A549 (cell line): ENCODE results near the gene PLXND1. TPM values are rescaled to one million over a fixed set of nuclear protein-coding genes. Genes with fewer than 3 reads are reported as not detected.

Experiments used
- ATAC-seq, 2 experiments: fragments of 200-7000 bp in 1 of 2; fragments of >200 bp in 1 of 2; cut with Nextera tagmentation in 1 of 2; cut with Tn5 transposase in 1 of 2; 3 replicates each; pipeline versions ENCODE4 v1.8.0 to v1.9.1; 2018 to 2020; ENCODE audit warnings: mild to moderate bottlenecking in 1 of 2, moderate library complexity in 1 of 2
- CTCF ChIA-PET: fragments of 300-600 bp; sonication (Branson Sonifier 250); formaldehyde crosslinking; extraction: SDS; loops from one replicate; lab custom pipeline; 2021; ENCODE audit warnings: antibody characterized with exemption, inconsistent platforms; lab: Yijun Ruan, JAX
- POLR2A ChIA-PET: fragments of 350-600 bp; formaldehyde crosslinking; extraction: SDS; loops from one replicate; lab custom pipeline; 2021; ENCODE audit warnings: antibody characterized with exemption, inconsistent platforms; lab: Yijun Ruan, JAX
- DNase-seq, 2 experiments: peaks; one replicate each; pipeline versions ENCODE4 v3.0.0 to v3.0.0-alpha.2; 2011 to 2016; ENCODE audit warnings: low read depth in 1 of 2, low spot score in 1 of 2
- FAIRE-seq: peaks from 2 replicates; lab custom pipeline; 2011; peaks lifted over from hg19 to GRCh38; lab: Jason Lieb, UNC
- H3K27ac ChIP-seq, 2 experiments: fragments of >200 bp; sonication (Bioruptor Twin); formaldehyde crosslinking; 3 replicates each; pipeline ENCODE4 v1.5.1; 2016 to 2017
- H3K4me1 ChIP-seq: fragments of >200 bp; sonication (Bioruptor Twin); formaldehyde crosslinking; 3 replicates; pipeline ENCODE4 v1.6.1; 2016
- H3K4me2 ChIP-seq: fragments of >200 bp; sonication (Bioruptor Twin); formaldehyde crosslinking; 3 replicates; pipeline ENCODE4 v1.6.1; 2016
- H3K4me3 ChIP-seq: fragments of >200 bp; sonication (Bioruptor Twin); formaldehyde crosslinking; 3 replicates; pipeline ENCODE4 v1.5.1; 2016
- H3K9me3 ChIP-seq: fragments of >200 bp; sonication (Bioruptor Twin); formaldehyde crosslinking; 3 replicates; pipeline ENCODE4 v1.6.1; 2016
- BCL3 ChIP-seq: fragments of >200 bp; sonication (Bioruptor Twin); formaldehyde crosslinking; IDR thresholded peaks from 3 replicates; pipeline ENCODE4 v1.6.1; 2016
- CBX2 ChIP-seq: fragments of 200-600 bp; sonication (generic); IDR thresholded peaks from 2 replicates; pipeline ENCODE4 v1.6.1; 2016; ENCODE audit warnings: low read depth, mild to moderate bottlenecking, borderline replicate concordance
- CBX8 ChIP-seq: fragments of 200-600 bp; sonication (generic); IDR thresholded peaks from 2 replicates; pipeline ENCODE4 v1.6.1; 2016
- CHD2 ChIP-seq: fragments of 150-350 bp; IDR thresholded peaks from 2 replicates; pipeline ENCODE4 v1.6.1; 2014; ENCODE audit warnings: low read length; ENCODE audit not compliant: partially characterized antibody
- CHD4 ChIP-seq: fragments of 200-600 bp; sonication (generic); IDR thresholded peaks from 2 replicates; pipeline ENCODE4 v1.6.1; 2016; ENCODE audit warnings: antibody characterized with exemption, mild to moderate bottlenecking, borderline replicate concordance
- CTCF ChIP-seq: fragments of >200 bp; sonication (Bioruptor Twin); formaldehyde crosslinking; IDR thresholded peaks from 3 replicates; pipeline ENCODE4 v1.5.1; 2016
- EHF ChIP-seq: fragments of 250-450 bp; sonication (Bioruptor Pico); IDR thresholded peaks from 2 replicates; pipeline ENCODE4 v1.5.0; 2020; ENCODE audit warnings: mild to moderate bottlenecking
- EP300 ChIP-seq, 2 experiments: fragments of >200 bp; sonication (Bioruptor Twin); formaldehyde crosslinking; IDR thresholded peaks; 2 replicates in 1 of 2; 3 replicates in 1 of 2; pipeline ENCODE4 v1.6.1; 2016 to 2017
- ESRRA ChIP-seq: fragments of 150-350 bp; IDR thresholded peaks from 2 replicates; pipeline ENCODE4 v1.6.1; 2014; ENCODE audit warnings: mild to moderate bottlenecking, low read length, borderline replicate concordance
- FOSL2 ChIP-seq, 2 experiments: fragments of 450-650 bp in 1 of 2; fragments of >200 bp in 1 of 2; sonication (Bioruptor Twin) in 1 of 2; formaldehyde crosslinking; IDR thresholded peaks; 2 replicates each; pipeline versions ENCODE4 v1.5.0 to v1.6.1; 2016 to 2020; ENCODE audit warnings: mild to moderate bottlenecking in 1 of 2, moderate library complexity in 1 of 2
- FOXS1 ChIP-seq: fragments of 250-450 bp; sonication (Bioruptor Pico); IDR thresholded peaks from 2 replicates; pipeline ENCODE4 v1.5.0; 2020; ENCODE audit warnings: mild to moderate bottlenecking, moderate library complexity
- HDAC2 ChIP-seq: fragments of 200-600 bp; sonication (generic); IDR thresholded peaks from 2 replicates; pipeline ENCODE4 v1.6.1; 2016
- HES2 ChIP-seq: fragments of >200 bp; sonication (Bioruptor Twin); formaldehyde crosslinking; IDR thresholded peaks from 2 replicates; pipeline ENCODE4 v1.6.1; 2016
- HOXB13 ChIP-seq: fragments of 250-450 bp; sonication (Bioruptor Pico); IDR thresholded peaks from 2 replicates; pipeline ENCODE4 v1.5.0; 2020; ENCODE audit warnings: low read depth, mild to moderate bottlenecking, moderate library complexity
- HOXB5 ChIP-seq: fragments of 250-450 bp; sonication (Bioruptor Pico); IDR thresholded peaks from 2 replicates; pipeline ENCODE4 v1.5.0; 2020; ENCODE audit warnings: mild to moderate bottlenecking, moderate library complexity
- JUN ChIP-seq, 2 experiments: fragments of >200 bp; sonication (Bioruptor Twin); formaldehyde crosslinking; IDR thresholded peaks; 2 replicates in 1 of 2; 3 replicates in 1 of 2; pipeline ENCODE4 v1.6.1; 2016 to 2017
- JUNB ChIP-seq: fragments of >200 bp; sonication (Bioruptor Twin); formaldehyde crosslinking; IDR thresholded peaks from 2 replicates; pipeline ENCODE4 v1.6.1; 2016
- MAX ChIP-seq: IDR thresholded peaks from 2 replicates; pipeline ENCODE4 v1.6.1; 2012
- MAZ ChIP-seq: fragments of 150-350 bp; IDR thresholded peaks from 2 replicates; pipeline ENCODE4 v1.6.1; 2014; ENCODE audit warnings: antibody characterized with exemption, low read depth, low read length, borderline replicate concordance
- NPAS2 ChIP-seq: fragments of 250-450 bp; sonication (Bioruptor Pico); IDR thresholded peaks from 2 replicates; pipeline ENCODE4 v1.8.0; 2022; ENCODE audit warnings: mild to moderate bottlenecking, moderate library complexity, borderline replicate concordance
- PHF8 ChIP-seq: fragments of 200-600 bp; sonication (generic); IDR thresholded peaks from 2 replicates; pipeline ENCODE4 v1.6.1; 2016; ENCODE audit warnings: low read depth, mild to moderate bottlenecking, antibody characterized with exemption, moderate library complexity, borderline replicate concordance
- POLR2A ChIP-seq: IDR thresholded peaks from 2 replicates; pipeline ENCODE4 v1.6.1; 2012; ENCODE audit warnings: mild to moderate bottlenecking, low read length
- POLR2AphosphoS2 ChIP-seq: conservative IDR thresholded peaks from 2 replicates; pipeline ENCODE4 v1.6.1; 2012; ENCODE audit warnings: low read length, improper control_type of control experiment, inconsistent platforms
- RNF2 ChIP-seq: fragments of 200-600 bp; sonication (generic); IDR thresholded peaks from 2 replicates; pipeline ENCODE4 v1.6.1; 2016; ENCODE audit warnings: low read depth, mild to moderate bottlenecking, antibody characterized with exemption, moderate library complexity, borderline replicate concordance
- TFCP2L1 ChIP-seq: fragments of 250-450 bp; sonication (Bioruptor Pico); IDR thresholded peaks from 2 replicates; pipeline ENCODE4 v1.5.0; 2021; ENCODE audit warnings: mild to moderate bottlenecking
- USF2 ChIP-seq: fragments of 450-650 bp; IDR thresholded peaks from 2 replicates; pipeline ENCODE4 v1.6.1; 2014; ENCODE audit warnings: antibody characterized with exemption
- WGBS: methylation state at CpG from one replicate; pipeline ENCODE4 v1.1.6; 2017; ENCODE audit errors: missing lambda C conversion rate; 5-methylcytosine and 5-hydroxymethylcytosine counted together
- polyA plus RNA-seq, 4 experiments: library from polyadenylated mRNA; depleted of rRNA in 3 of 4; stranded (reverse); fragments of >200 nt; fragmentation: RNase III in 1 of 4; extraction: RNeasy Plus Mini Kit Qiagen cat#74134 plus additional on column Dnase treatment in 1 of 4; gene quantifications; 2 replicates in 3 of 4; 3 replicates in 1 of 4; pipeline ENCODE4 v1.2.3, GENCODE V29; 2011 to 2017

The PLXND1 gene
- polyA plus RNA-seq, 2 of the 4 experiments (the other 2 are of a cell fraction) = 26.8 to 72.6 TPM

GRCh38 chr3:129567176-129567705 lies 39.2 kb downstream of the PLXND1 start:
- FAIRE-seq = no peak
- CTCF ChIA-PET = interaction anchor here (0.8 to 2.0 kb wide), 5 partner anchors 9 to 77 kb away, joined by 3 to 6 read pairs (median 3); no protein-coding TSS in a partner anchor

DNA sequence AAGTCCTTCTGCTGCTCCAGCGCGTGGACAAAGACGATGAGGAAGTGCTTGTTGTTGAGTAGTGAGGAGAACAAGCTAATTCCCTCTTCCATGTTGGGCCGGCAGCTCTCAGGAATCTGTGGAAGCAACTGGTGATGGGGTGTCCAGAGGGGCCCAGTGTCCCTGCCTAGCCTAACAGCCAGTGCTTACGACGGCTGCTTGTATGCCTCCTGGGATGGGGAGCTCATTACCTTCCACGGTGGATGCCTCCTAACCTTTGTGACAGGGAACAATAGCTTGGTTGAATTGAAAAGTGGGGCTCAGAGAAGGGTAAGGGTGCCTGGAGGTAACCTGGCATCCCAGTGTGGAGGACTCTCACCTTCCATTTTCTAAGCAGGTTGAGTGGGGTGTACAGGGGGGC lies 40.6 kb downstream of the PLXND1 start:
- POLR2A ChIA-PET = no interaction called here
- no peak overlapping the region for H3K4me2 ChIP-seq
- H3K4me3 ChIP-seq = no peak overlapping the region
- no peak for DNase-seq
- no peaks in the 10 kb centered on the region for H3K9me3 ChIP-seq
- no peak for TF ChIP-seq CTCF
- TF ChIP-seq JUNB = no peak
- TF ChIP-seq JUN (IDR thresholded peaks at IDR 0.05) = no peak
- TF ChIP-seq EHF (CRISPR knock-in tag) = no peak
- no peak for TF ChIP-seq ESRRA
- no peak for TF ChIP-seq CHD4
- no peak for TF ChIP-seq RNF2
- TF ChIP-seq TFCP2L1 (CRISPR knock-in tag) = no peak
- no peak for TF ChIP-seq HES2
- no peak for TF ChIP-seq HOXB5 (CRISPR knock-in tag)
- TF ChIP-seq CHD2 = no peak
- no peak for TF ChIP-seq MAX
- no peak for TF ChIP-seq POLR2A
- no peak for TF ChIP-seq FOXS1 (CRISPR knock-in tag)
- no peak for TF ChIP-seq FOSL2 (IDR thresholded peaks at IDR 0.05)
- TF ChIP-seq FOSL2 (CRISPR knock-in tag; IDR thresholded peaks at IDR 0.05) = no peak
- no peak for TF ChIP-seq HOXB13
- TF ChIP-seq CBX2 = no peak
- H3K4me1 ChIP-seq = peaks cover 11% of the 10 kb centered on the region
- CTCF ChIA-PET = interaction anchor here (1.0 to 2.0 kb wide), 4 partner anchors 11 to 76 kb away, joined by 3 to 6 read pairs (median 4); no protein-coding TSS in a partner anchor
- no peak overlapping the region for H3K27ac ChIP-seq
- no peak for FAIRE-seq
- WGBS = 94% methylated on average over 4 of the region's 7 CpGs
- ATAC-seq = no peak

More at GRCh38 chr3:129567176-129567705, 39.2 kb downstream of the PLXND1 start:
- DNase-seq (no peak), ATAC-seq (no peak)
- H3K4me1 ChIP-seq = no peaks in the 10 kb centered on the region
- H3K4me3 ChIP-seq = no peak overlapping the region
- H3K9me3 ChIP-seq = no peaks in the 10 kb centered on the region
- WGBS = 89% methylated on average over 15 of the region's 18 CpGs
- no peak for TF ChIP-seq PHF8
- TF ChIP-seq EP300 (IDR thresholded peaks at IDR 0.05) = no peak
- TF ChIP-seq FOXS1 (CRISPR knock-in tag) = no peak
- TF ChIP-seq CBX8 = no peak
- TF ChIP-seq BCL3 = no peak
- TF ChIP-seq HDAC2 = no peak
- TF ChIP-seq MAZ = no peak
- no peak for TF ChIP-seq USF2
- TF ChIP-seq POLR2AphosphoS2 = no peak
- no peak for TF ChIP-seq NPAS2 (CRISPR knock-in tag)
- no peak for TF ChIP-seq CTCF
- no peak for TF ChIP-seq RNF2
- no peak overlapping the region for H3K27ac ChIP-seq
- no peak overlapping the region for H3K4me2 ChIP-seq
- POLR2A ChIA-PET = no interaction called here
